LNCaP clone FGC (cell line): ENCODE data around the gene PKDREJ.
"Not testable (repeated sequence)": the region's sequence is repeated elsewhere in the genome, so short reads cannot be mapped to it uniquely, and the experiment has no call there.

Experiments used
- DNase-seq: peaks from one replicate; pipeline ENCODE4 v3.0.0-alpha.2; 2011; ENCODE audit warnings: low read depth
- H3K4me3 ChIP-seq: 2 replicates; pipeline ENCODE4 v1.5.1; 2011; ENCODE audit warnings: mild to moderate bottlenecking, low read depth, low read length, control low read depth
- CTCF ChIP-seq: IDR thresholded peaks from 2 replicates; pipeline ENCODE4 v1.5.1; 2012; ENCODE audit warnings: mild to moderate bottlenecking; ENCODE audit not compliant: control insufficient read depth, insufficient read depth; ENCODE audit errors: extremely low read depth

The PKDREJ gene

GRCh38 chr22:46273432-46274148 lies 10.4 kb upstream of the PKDREJ start:
- TF ChIP-seq CTCF, result no peak
- H3K4me3 ChIP-seq, result no peak overlapping the region
- DNase-seq, result no peak

GRCh38 chr22:46272762-46273431 lies 9.8 kb upstream of the PKDREJ start:
- no peak for TF ChIP-seq CTCF
- no peak for DNase-seq

GRCh38 chr22:46272196-46272595 lies 9.1 kb upstream of the PKDREJ start:
- no peak for DNase-seq
- no peak for TF ChIP-seq CTCF
- H3K4me3 ChIP-seq, result no peak overlapping the region

More at GRCh38 chr22:46272762-46273431, 9.8 kb upstream of the PKDREJ start:
- H3K4me3 ChIP-seq, result no peak overlapping the region

GRCh38 chr22:46269564-46269963 lies 6.4 kb upstream of the PKDREJ start:
- no peak overlapping the region for H3K4me3 ChIP-seq
- TF ChIP-seq CTCF, result no peak
- DNase-seq, result peak; percentile 17

GRCh38 chr22:46267431-46268279 lies 4.5 kb upstream of the PKDREJ start, which contains the start of gene TTC38:
TTC38 (plus strand) TSS chr22:46268008; CDS start chr22:46268040, 32 bp downstream.
- TF ChIP-seq CTCF, result no peak
- peak within 1 kb of the TSS; percentile 86 for H3K4me3 ChIP-seq
- peak; percentile 74 for DNase-seq

GRCh38 chr22:46265627-46266026 lies 2.5 kb upstream of the PKDREJ start:
- not testable (repeated sequence) for H3K4me3 ChIP-seq, DNase-seq

GRCh38 chr22:46264520-46264919 lies 1.4 kb upstream of the PKDREJ start:
- H3K4me3 ChIP-seq, DNase-seq: not testable (repeated sequence)
